Measurements from ENCODE around the gene CEP126.

The CEP126 gene

GRCh38 chr11:101914738-101915426 lies at the start of gene CEP126:
Gene CEP126 (plus strand): TSS chr11:101915010. CDS start chr11:101915285, 275 bp downstream.
- peak; percentile 92 for DNase-seq

GRCh38 chr11:101866619-101867491 lies 48.0 kb upstream of the CEP126 start:
- DNase-seq, result no peak

- DNase-seq, result no peak
Measured at GRCh38 chr11:101867951-101868350, 46.9 kb upstream of the CEP126 start.

GRCh38 chr11:101870510-101870909 lies 44.3 kb upstream of the CEP126 start:
- no peak for DNase-seq

- no peak for DNase-seq
Measured at GRCh38 chr11:101872171-101872882, 42.5 kb upstream of the CEP126 start.

GRCh38 chr11:101880222-101880621 lies 34.6 kb upstream of the CEP126 start:
- no peak for DNase-seq

- DNase-seq, result no peak
Measured at GRCh38 chr11:101881586-101881985, 33.2 kb upstream of the CEP126 start.

GRCh38 chr11:101885631-101886030 lies 29.2 kb upstream of the CEP126 start:
- no peak for DNase-seq

GRCh38 chr11:101889767-101890166 lies 25.0 kb upstream of the CEP126 start:
- no peak for DNase-seq

GRCh38 chr11:101894505-101894904 lies 20.3 kb upstream of the CEP126 start:
- no peak for DNase-seq

- DNase-seq, result no peak
Measured at GRCh38 chr11:101907815-101908214, 7.0 kb upstream of the CEP126 start.

GRCh38 chr11:101909087-101909486 lies 5.7 kb upstream of the CEP126 start:
- no peak for DNase-seq

- DNase-seq, result no peak
Measured at GRCh38 chr11:101912823-101913284, 2.0 kb upstream of the CEP126 start.

GRCh38 chr11:101913656-101914055 lies 1.2 kb upstream of the CEP126 start:
- DNase-seq, result no peak

GRCh38 chr11:101914341-101914737 lies 471 bp upstream of the CEP126 start:
- DNase-seq, result no peak

GRCh38 chr11:101915791-101916291 lies 1.0 kb downstream of the CEP126 start:
- peak; percentile 29 for DNase-seq

- DNase-seq, result no peak
Measured at GRCh38 chr11:101916422-101916821, 1.6 kb downstream of the CEP126 start, which contains the start of gene ANGPTL5. Gene ANGPTL5 (minus strand): TSS chr11:101916522. CDS start chr11:101907909, 8,613 bp downstream.

GRCh38 chr11:101917226-101917625 lies 2.4 kb downstream of the CEP126 start:
- no peak for DNase-seq

GRCh38 chr11:101920992-101921391 lies 6.2 kb downstream of the CEP126 start:
- no peak for DNase-seq

GRCh38 chr11:101923554-101923953 lies 8.7 kb downstream of the CEP126 start:
- DNase-seq, result no peak

GRCh38 chr11:101929294-101929915 lies 14.6 kb downstream of the CEP126 start:
- DNase-seq, result no peak

GRCh38 chr11:101931692-101932091 lies 16.9 kb downstream of the CEP126 start:
- no peak for DNase-seq
